Mesendoderm (in vitro differentiated cells): ENCODE results near the gene OR2F2.

ENCODE experiments used
- DNase-seq: peaks from one replicate; pipeline ENCODE4 v3.0.0; 2013
- H2AK5ac ChIP-seq: 2 replicates; pipeline ENCODE4 v1.6.1; 2013; ENCODE audit warnings: low read length, inconsistent platforms
- H2BK120ac ChIP-seq: 2 replicates; pipeline ENCODE4 v1.6.1; 2013; ENCODE audit warnings: low read depth, mild to moderate bottlenecking, low read length, moderate library complexity, mixed read lengths
- H2BK15ac ChIP-seq: replicated peaks from 2 replicates; pipeline ENCODE4 v1.6.1; 2013; ENCODE audit warnings: low read depth, mild to moderate bottlenecking, moderate library complexity
- H2BK5ac ChIP-seq: 2 replicates; pipeline ENCODE4 v1.6.1; 2013; ENCODE audit warnings: low read length, inconsistent platforms
- H3K18ac ChIP-seq: 2 replicates; pipeline ENCODE4 v1.6.1; 2013; ENCODE audit warnings: mild to moderate bottlenecking, low read length, mixed read lengths
- H3K23ac ChIP-seq: one replicate; pipeline ENCODE4 v1.6.1; 2013; ENCODE audit warnings: low read length
- H3K27ac ChIP-seq: 2 replicates; pipeline ENCODE4 v1.5.1; 2013; ENCODE audit warnings: low read depth, mild to moderate bottlenecking, inconsistent platforms, low read length, moderate library complexity
- H3K27me3 ChIP-seq: 2 replicates; pipeline ENCODE4 v1.6.1; 2013; ENCODE audit warnings: low read length, control low read depth, mild to moderate bottlenecking, inconsistent platforms; ENCODE audit not compliant: insufficient read depth, poor library complexity
- H3K36me3 ChIP-seq: 2 replicates; pipeline ENCODE4 v1.6.1; 2013; ENCODE audit warnings: low read length, inconsistent platforms; ENCODE audit not compliant: control insufficient read depth, insufficient read depth
- H3K4ac ChIP-seq: one replicate; pipeline ENCODE4 v1.6.1; 2013; ENCODE audit warnings: low read depth, mild to moderate bottlenecking, low read length, moderate library complexity
- H3K4me1 ChIP-seq: 2 replicates; pipeline ENCODE4 v1.6.1; 2013; ENCODE audit warnings: low read depth, low read length, inconsistent platforms; ENCODE audit not compliant: control insufficient read depth
- H3K4me2 ChIP-seq: 2 replicates; pipeline ENCODE4 v1.6.1; 2013; ENCODE audit warnings: low read length
- H3K4me3 ChIP-seq: 2 replicates; pipeline ENCODE4 v1.5.1; 2013; ENCODE audit warnings: mild to moderate bottlenecking, low read length
- H3K56ac ChIP-seq: one replicate; pipeline ENCODE4 v1.6.1; 2013; ENCODE audit warnings: low read length
- H3K79me1 ChIP-seq: 2 replicates; pipeline ENCODE4 v1.6.1; 2013; ENCODE audit warnings: low read length, inconsistent platforms
- H3K79me2 ChIP-seq: 2 replicates; pipeline ENCODE4 v1.6.1; 2013; ENCODE audit warnings: mild to moderate bottlenecking, low read length; ENCODE audit not compliant: control insufficient read depth, insufficient read depth
- H3K9ac ChIP-seq: 2 replicates; pipeline ENCODE4 v1.6.1; 2013; ENCODE audit warnings: low read length, inconsistent platforms
- H4K5ac ChIP-seq: one replicate; pipeline ENCODE4 v1.6.1; 2013; ENCODE audit warnings: low read length
- H4K8ac ChIP-seq: one replicate; pipeline ENCODE4 v1.6.1; 2013; ENCODE audit warnings: low read depth, mild to moderate bottlenecking, control low read depth, low read length, moderate library complexity
- WGBS: extraction: QIAGEN DNeasy Blood & Tissue Kit; methylation state at CpG from one replicate; pipeline ENCODE4 v1.1.7; 2013; ENCODE audit warnings: low lambda C conversion rate, missing lambda C conversion rate; ENCODE audit not compliant: insufficient coverage; ENCODE audit errors: extremely low coverage; 5-methylcytosine and 5-hydroxymethylcytosine counted together

OR2F2 gene

GRCh38 chr7:143945423-143945822 lies 10.4 kb downstream of the OR2F2 start:
- Histone ChIP-seq H3K4ac (no peak overlapping the region), H3K27me3 (no peaks in the 10 kb centered on the region), H2BK120ac (no peak overlapping the region), H3K56ac (no peak overlapping the region), H4K8ac (no peak overlapping the region), H3K79me2 (no peaks in the 10 kb centered on the region), H2BK15ac (no peak overlapping the region), H3K36me3 (no peaks in the 10 kb centered on the region), H3K23ac (no peak overlapping the region), H2BK5ac (no peak overlapping the region), H3K27ac (no peak overlapping the region), H3K9ac (no peak overlapping the region), H3K4me3 (no peak overlapping the region), H2AK5ac (no peak overlapping the region), H3K79me1 (no peaks in the 10 kb centered on the region), H3K4me2 (no peak overlapping the region), H3K4me1 (no peaks in the 10 kb centered on the region), H4K5ac (no peak overlapping the region), H3K18ac (no peak overlapping the region)
- DNase-seq: no peak
- WGBS: no CpG with 5 or more reads among the region's 4 CpGs

- no peak overlapping the region for H4K5ac ChIP-seq
- H3K18ac ChIP-seq: no peak overlapping the region
- H2BK15ac ChIP-seq: no peak overlapping the region
- no peaks in the 10 kb centered on the region for H3K4me1 ChIP-seq
- H2AK5ac ChIP-seq: no peak overlapping the region
- H3K79me2 ChIP-seq: no peaks in the 10 kb centered on the region
- H2BK120ac ChIP-seq: no peak overlapping the region
- H2BK5ac ChIP-seq: no peak overlapping the region
- no peak for DNase-seq
- H3K56ac ChIP-seq: no peak overlapping the region
- H3K4me2 ChIP-seq: no peak overlapping the region
- H3K79me1 ChIP-seq: no peaks in the 10 kb centered on the region
- H3K27me3 ChIP-seq: no peaks in the 10 kb centered on the region
- H3K27ac ChIP-seq: no peak overlapping the region
- no peak overlapping the region for H3K9ac ChIP-seq
- no peaks in the 10 kb centered on the region for H3K36me3 ChIP-seq
- H4K8ac ChIP-seq: no peak overlapping the region
- no peak overlapping the region for H3K4me3 ChIP-seq
- no CpG with 5 or more reads among the region's 2 CpGs for WGBS
- H3K4ac ChIP-seq: no peak overlapping the region
- no peak overlapping the region for H3K23ac ChIP-seq
These were observed 12.1 kb downstream of the OR2F2 start for GRCh38 chr7:143947111-143947510.

- Histone ChIP-seq H3K9ac (no peak overlapping the region), H3K27me3 (no peaks in the 10 kb centered on the region), H3K4me1 (no peaks in the 10 kb centered on the region), H3K4ac (no peak overlapping the region), H3K23ac (no peak overlapping the region), H4K8ac (no peak overlapping the region), H3K36me3 (no peaks in the 10 kb centered on the region), H2BK15ac (no peak overlapping the region), H3K27ac (no peak overlapping the region), H2BK5ac (no peak overlapping the region), H3K4me3 (no peak overlapping the region), H2AK5ac (no peak overlapping the region), H4K5ac (no peak overlapping the region), H3K56ac (no peak overlapping the region), H3K18ac (no peak overlapping the region), H2BK120ac (no peak overlapping the region), H3K79me2 (no peaks in the 10 kb centered on the region), H3K79me1 (no peaks in the 10 kb centered on the region), H3K4me2 (no peak overlapping the region)
- DNase-seq: no peak
- WGBS: no CpG with 5 or more reads among the region's 2 CpGs
These were observed 13.7 kb downstream of the OR2F2 start for GRCh38 chr7:143948733-143949132.

- no peak overlapping the region for H3K9ac ChIP-seq
- no peak overlapping the region for H2BK5ac ChIP-seq
- no peak overlapping the region for H4K8ac ChIP-seq
- no peak overlapping the region for H3K4ac ChIP-seq
- no peak for DNase-seq
- no peak overlapping the region for H2BK120ac ChIP-seq
- H3K23ac ChIP-seq: no peak overlapping the region
- no peak overlapping the region for H3K4me2 ChIP-seq
- no peak overlapping the region for H3K4me3 ChIP-seq
- no peak overlapping the region for H2BK15ac ChIP-seq
- WGBS: no CpG with 5 or more reads among the region's 3 CpGs
- H3K27ac ChIP-seq: no peak overlapping the region
- H3K36me3 ChIP-seq: no peaks in the 10 kb centered on the region
- no peaks in the 10 kb centered on the region for H3K79me1 ChIP-seq
- no peak overlapping the region for H3K56ac ChIP-seq
- no peak overlapping the region for H4K5ac ChIP-seq
- H3K4me1 ChIP-seq: no peaks in the 10 kb centered on the region
- no peak overlapping the region for H2AK5ac ChIP-seq
- no peaks in the 10 kb centered on the region for H3K79me2 ChIP-seq
- H3K18ac ChIP-seq: no peak overlapping the region
- H3K27me3 ChIP-seq: no peaks in the 10 kb centered on the region
These were observed 18.4 kb downstream of the OR2F2 start for GRCh38 chr7:143953421-143953820.

GRCh38 chr7:143954135-143954534 lies 19.1 kb downstream of the OR2F2 start:
- H3K4me3 ChIP-seq: no peak overlapping the region
- H3K4me1 ChIP-seq: no peaks in the 10 kb centered on the region
- H2BK5ac ChIP-seq: no peak overlapping the region
- no peak overlapping the region for H3K18ac ChIP-seq
- H3K9ac ChIP-seq: no peak overlapping the region
- no peaks in the 10 kb centered on the region for H3K79me1 ChIP-seq
- no peak overlapping the region for H2BK15ac ChIP-seq
- no peak overlapping the region for H3K56ac ChIP-seq
- no peak for DNase-seq
- H3K79me2 ChIP-seq: no peaks in the 10 kb centered on the region
- no peak overlapping the region for H4K5ac ChIP-seq
- no peak overlapping the region for H2BK120ac ChIP-seq
- H3K4ac ChIP-seq: no peak overlapping the region
- no peak overlapping the region for H4K8ac ChIP-seq
- H3K36me3 ChIP-seq: no peaks in the 10 kb centered on the region
- no peak overlapping the region for H3K23ac ChIP-seq
- no peaks in the 10 kb centered on the region for H3K27me3 ChIP-seq
- no peak overlapping the region for H2AK5ac ChIP-seq
- no peak overlapping the region for H3K27ac ChIP-seq
- WGBS: no CpG with 5 or more reads among the region's 2 CpGs
- H3K4me2 ChIP-seq: no peak overlapping the region

- H3K36me3 ChIP-seq: no peaks in the 10 kb centered on the region
- no peak within 1 kb of the TSS for H2BK15ac ChIP-seq
- no peaks in the 10 kb centered on the region for H3K79me1 ChIP-seq
- H3K27me3 ChIP-seq: no peaks in the 10 kb centered on the region
- H3K56ac ChIP-seq: no peak within 1 kb of the TSS
- DNase-seq: no peak
- no peak within 1 kb of the TSS for H4K8ac ChIP-seq
- WGBS: 100% methylated on average over 2 of the region's 3 CpGs
- no peak within 1 kb of the TSS for H4K5ac ChIP-seq
- H3K18ac ChIP-seq: no peak within 1 kb of the TSS
- H3K4me3 ChIP-seq: no peak within 1 kb of the TSS
- H3K79me2 ChIP-seq: no peaks in the 10 kb centered on the region
- no peaks in the 10 kb centered on the region for H3K4me1 ChIP-seq
- H2BK120ac ChIP-seq: no peak within 1 kb of the TSS
- no peak within 1 kb of the TSS for H3K9ac ChIP-seq
- no peak within 1 kb of the TSS for H3K4me2 ChIP-seq
- H3K4ac ChIP-seq: no peak within 1 kb of the TSS
- no peak within 1 kb of the TSS for H3K27ac ChIP-seq
- H2BK5ac ChIP-seq: no peak within 1 kb of the TSS
- no peak within 1 kb of the TSS for H2AK5ac ChIP-seq
- no peak within 1 kb of the TSS for H3K23ac ChIP-seq
These were observed 19.5 kb downstream of the OR2F2 start, which contains the start of gene OR2F1 for GRCh38 chr7:143954544-143954943. Gene OR2F1, plus strand, starts transcription at chr7:143954844. Its CDS starts 5,127 bp downstream, at chr7:143959971.
